ENCODE measurements around the gene PRDM15.
A peak's percentile ranks its signal among the peaks of the same experiment; 100 is the strongest.

PRDM15 gene

GRCh38 chr21:41778930-41779600 lies 100.1 kb downstream of the PRDM15 start:
- no peak for DNase-seq (ENCODE audit: low read depth)

- DNase-seq (ENCODE audit: low read depth): peak; percentile 31
Observed at GRCh38 chr21:41777951-41778815, 101.0 kb downstream of the PRDM15 start.

- DNase-seq (ENCODE audit: low read depth): no peak
Observed at GRCh38 chr21:41776778-41777177, 102.4 kb downstream of the PRDM15 start.

GRCh38 chr21:41775149-41775472 lies 104.0 kb downstream of the PRDM15 start:
- DNase-seq (ENCODE audit: low read depth): no peak

GRCh38 chr21:41774467-41775148 lies 104.5 kb downstream of the PRDM15 start:
- DNase-seq (ENCODE audit: low read depth): no peak

- no peak for DNase-seq (ENCODE audit: low read depth)
Observed at GRCh38 chr21:41772351-41773080, 106.6 kb downstream of the PRDM15 start.

- DNase-seq (ENCODE audit: low read depth): no peak
Observed at GRCh38 chr21:41771625-41771945, 107.6 kb downstream of the PRDM15 start.

GRCh38 chr21:41770901-41771624 lies 108.1 kb downstream of the PRDM15 start:
- no peak for DNase-seq (ENCODE audit: low read depth)

- DNase-seq (ENCODE audit: low read depth): no peak
Observed at GRCh38 chr21:41769933-41770332, 109.2 kb downstream of the PRDM15 start.

- DNase-seq (ENCODE audit: low read depth): no peak
Observed at GRCh38 chr21:41769521-41769920, 109.6 kb downstream of the PRDM15 start.

GRCh38 chr21:41769111-41769510 lies 110.0 kb downstream of the PRDM15 start:
- DNase-seq (ENCODE audit: low read depth): no peak

GRCh38 chr21:41768437-41769042 lies 110.6 kb downstream of the PRDM15 start:
- DNase-seq (ENCODE audit: low read depth): peak; percentile 27

- DNase-seq (ENCODE audit: low read depth): no peak
Observed at GRCh38 chr21:41767606-41768436, 111.3 kb downstream of the PRDM15 start.

- DNase-seq (ENCODE audit: low read depth): no peak
Observed at GRCh38 chr21:41766883-41767605, 112.1 kb downstream of the PRDM15 start, which contains the start of gene RIPK4. Gene RIPK4 (minus strand): TSS chr21:41767052. CDS start chr21:41767041, 11 bp downstream.

- DNase-seq (ENCODE audit: low read depth): no peak
Observed at GRCh38 chr21:41765973-41766882, 112.9 kb downstream of the PRDM15 start.

- no peak for DNase-seq (ENCODE audit: low read depth)
Observed at GRCh38 chr21:41765420-41765821, 113.7 kb downstream of the PRDM15 start.

GRCh38 chr21:41764558-41765419 lies 114.4 kb downstream of the PRDM15 start:
- no peak for DNase-seq (ENCODE audit: low read depth)

- DNase-seq (ENCODE audit: low read depth): no peak
Observed at GRCh38 chr21:41763996-41764395, 115.1 kb downstream of the PRDM15 start.
